ENCODE results near the gene MYPOP. TPM values are rescaled to one million over a fixed set of nuclear protein-coding genes. Genes with fewer than 3 reads are reported as not detected.

MYPOP gene
- total and polyA plus RNA-seq, 2 of the 13 experiments (the other 11 are each of a cell fraction or from before 2014, with no cell fraction given), result 2.3 to 2.7 TPM

DNA sequence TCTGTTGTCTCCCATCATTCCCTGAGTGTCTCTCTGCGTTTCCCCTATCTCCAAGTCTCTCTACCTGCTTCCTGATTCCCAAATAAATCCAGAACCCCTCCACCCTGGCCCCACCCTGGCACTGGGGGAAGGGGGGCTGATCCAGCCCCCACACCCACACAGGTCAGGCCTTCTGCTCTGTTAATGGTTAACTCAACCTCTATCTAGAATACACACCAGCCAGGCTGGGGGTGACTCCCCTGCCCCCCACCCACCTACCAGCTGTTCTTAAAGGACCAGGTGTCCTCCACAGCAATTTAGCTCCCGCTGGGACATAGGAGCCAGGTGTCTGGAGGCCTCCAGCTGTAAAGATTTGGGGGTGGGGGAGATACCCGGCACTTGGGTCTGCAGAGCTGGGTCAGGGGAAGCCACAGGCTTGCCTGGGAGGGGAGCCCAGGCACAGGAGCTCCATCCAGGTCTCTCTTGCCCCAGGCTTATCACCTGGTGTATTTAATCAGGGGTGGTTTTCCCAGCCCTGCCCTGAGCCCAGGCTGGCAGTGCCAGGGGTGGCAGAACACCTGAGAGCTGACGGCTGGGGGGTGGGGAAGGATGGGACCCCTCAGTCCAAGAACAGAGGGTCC lies 20.4 kb downstream of the MYPOP start (continued):
- TF ChIP-seq, protein P1, sequence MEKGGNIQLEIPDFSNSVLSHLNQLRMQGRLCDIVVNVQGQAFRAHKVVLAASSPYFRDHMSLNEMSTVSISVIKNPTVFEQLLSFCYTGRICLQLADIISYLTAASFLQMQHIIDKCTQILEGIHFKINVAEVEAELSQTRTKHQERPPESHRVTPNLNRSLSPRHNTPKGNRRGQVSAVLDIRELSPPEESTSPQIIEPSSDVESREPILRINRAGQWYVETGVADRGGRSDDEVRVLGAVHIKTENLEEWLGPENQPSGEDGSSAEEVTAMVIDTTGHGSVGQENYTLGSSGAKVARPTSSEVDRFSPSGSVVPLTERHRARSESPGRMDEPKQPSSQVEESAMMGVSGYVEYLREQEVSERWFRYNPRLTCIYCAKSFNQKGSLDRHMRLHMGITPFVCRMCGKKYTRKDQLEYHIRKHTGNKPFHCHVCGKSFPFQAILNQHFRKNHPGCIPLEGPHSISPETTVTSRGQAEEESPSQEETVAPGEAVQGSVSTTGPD (CRISPR knock-in tag; IDR thresholded peaks at IDR 0.05), result 0 out of 2 replicates have a peak, but pooled peaks have one; percentile 44
- TF ChIP-seq ZNF317 (CRISPR knock-in tag; IDR thresholded peaks at IDR 0.05), result 0 out of 2 replicates have a peak, but pooled peaks have one; percentile 17
- no peak for TF ChIP-seq JUND (CRISPR knock-in tag; IDR thresholded peaks at IDR 0.05)
- TF ChIP-seq SAP130 (CRISPR knock-in tag; IDR thresholded peaks at IDR 0.05; ENCODE audit: low read depth), result peak; percentile 91
- no peak for TF ChIP-seq SCMH1 (CRISPR knock-in tag; IDR thresholded peaks at IDR 0.05; ENCODE audit: borderline replicate concordance)
- 0 out of 2 replicates have a peak, but pooled peaks have one; percentile 12 for TF ChIP-seq ZNF556 (CRISPR knock-in tag; IDR thresholded peaks at IDR 0.05; ENCODE audit: borderline replicate concordance)
- TF ChIP-seq ZNF235 (CRISPR knock-in tag; IDR thresholded peaks at IDR 0.05; ENCODE audit: borderline replicate concordance), result no peak
- TF ChIP-seq ELF1 (CRISPR knock-in tag; IDR thresholded peaks at IDR 0.05), result peak; percentile 33; the same call in 1 of the 2 replicates
- TF ChIP-seq ZSCAN22 (CRISPR knock-in tag; IDR thresholded peaks at IDR 0.05), result no peak
- TF ChIP-seq SALL1 (CRISPR knock-in tag; IDR thresholded peaks at IDR 0.05), result peak; percentile 56; the same call in 1 of the 2 replicates
- peak; percentile 80 for TF ChIP-seq POLR2AphosphoS5 (IDR thresholded peaks at IDR 0.05; ENCODE audit: low read depth, low read length)
- no peak for TF ChIP-seq POLR2AphosphoS2 (IDR thresholded peaks at IDR 0.05; ENCODE audit: low read depth, low read length)
- TF ChIP-seq TBL1XR1 (IDR thresholded peaks at IDR 0.05; ENCODE audit: borderline replicate concordance, low read length, partially characterized antibody), result no peak
- TF ChIP-seq ZNF709 (CRISPR knock-in tag; IDR thresholded peaks at IDR 0.05), result no peak; the same call in 1 of the 2 replicates
- TF ChIP-seq CENPT (CRISPR knock-in tag; IDR thresholded peaks at IDR 0.05; ENCODE audit: low read depth), result no peak
- no peak for TF ChIP-seq RFX3 (CRISPR knock-in tag; IDR thresholded peaks at IDR 0.05)
- no peak for TF ChIP-seq ZNF570 (CRISPR knock-in tag; IDR thresholded peaks at IDR 0.05; ENCODE audit: borderline replicate concordance)
- TF ChIP-seq, protein P2, sequence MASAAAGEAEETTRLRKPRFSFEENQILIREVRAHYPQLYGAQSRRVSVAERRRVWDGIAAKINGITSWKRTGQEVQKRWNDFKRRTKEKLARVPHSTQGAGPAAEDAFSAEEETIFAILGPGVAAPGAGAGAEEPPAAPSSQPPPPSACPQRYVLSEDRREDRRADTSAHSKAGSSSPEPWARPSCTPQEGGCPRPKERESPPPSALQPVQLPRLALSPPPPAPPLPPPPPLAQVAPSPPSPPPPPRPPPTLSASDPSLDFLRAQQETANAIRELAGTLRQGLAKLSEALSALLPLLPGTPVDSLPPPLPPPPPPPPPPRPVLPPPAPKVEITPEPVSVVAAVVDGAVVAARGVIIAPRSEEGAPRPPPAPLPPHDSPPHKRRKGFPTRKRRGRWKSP (CRISPR knock-in tag; IDR thresholded peaks at IDR 0.05), result 0 out of 2 replicates have a peak, but pooled peaks have one; percentile 32
- TF ChIP-seq, protein P3, sequence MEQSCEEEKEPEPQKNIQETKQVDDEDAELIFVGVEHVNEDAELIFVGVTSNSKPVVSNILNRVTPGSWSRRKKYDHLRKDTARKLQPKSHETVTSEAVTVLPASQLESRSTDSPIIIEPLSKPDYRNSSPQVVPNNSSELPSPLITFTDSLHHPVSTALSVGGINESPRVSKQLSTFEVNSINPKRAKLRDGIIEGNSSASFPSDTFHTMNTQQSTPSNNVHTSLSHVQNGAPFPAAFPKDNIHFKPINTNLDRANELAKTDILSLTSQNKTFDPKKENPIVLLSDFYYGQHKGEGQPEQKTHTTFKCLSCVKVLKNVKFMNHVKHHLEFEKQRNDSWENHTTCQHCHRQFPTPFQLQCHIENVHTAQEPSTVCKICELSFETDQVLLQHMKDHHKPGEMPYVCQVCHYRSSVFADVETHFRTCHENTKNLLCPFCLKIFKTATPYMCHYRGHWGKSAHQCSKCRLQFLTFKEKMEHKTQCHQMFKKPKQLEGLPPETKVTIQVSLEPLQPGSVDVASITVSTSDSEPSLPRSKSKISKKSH (CRISPR knock-in tag; IDR thresholded peaks at IDR 0.05; ENCODE audit: borderline replicate concordance), result no peak
- TF ChIP-seq SOX5 (CRISPR knock-in tag; IDR thresholded peaks at IDR 0.05; ENCODE audit: borderline replicate concordance), result peak; percentile 65; the same call in 1 of the 2 replicates
- peak in 1 of 2 experiments; percentile 66; a peak in 2 of 4 replicates for TF ChIP-seq POLR2A (IDR thresholded peaks at IDR 0.05; ENCODE audit: insufficient read depth in 1 of 2, low read depth in 2 of 2, low read length in 2 of 2)
- no peak for TF ChIP-seq ZNF256 (CRISPR knock-in tag; conservative IDR thresholded peaks at IDR 0.05)
- TF ChIP-seq NONO (IDR thresholded peaks at IDR 0.05), result no peak
- peak; percentile 76; the same call in 1 of the 2 replicates for TF ChIP-seq NONO (CRISPR knock-in tag; conservative IDR thresholded peaks at IDR 0.05)
- TF ChIP-seq ZFP62 (CRISPR knock-in tag; IDR thresholded peaks at IDR 0.05), result no peak
- TF ChIP-seq ISX (CRISPR knock-in tag; conservative IDR thresholded peaks at IDR 0.05), result no peak; the same call in 1 of the 2 replicates
- TF ChIP-seq EHMT2 (IDR thresholded peaks at IDR 0.05; ENCODE audit: borderline replicate concordance, low read depth, low read length), result no peak
- 0 out of 2 replicates have a peak, but pooled peaks have one; percentile 26 for TF ChIP-seq NKX3-1 (CRISPR knock-in tag; IDR thresholded peaks at IDR 0.05)
